Activated CD8-positive, alpha-beta T cell treated with anti-CD3 and anti-CD28 coated beads, Interleukin-2, amount 10 ng/mL, durations not matched to agents 7 days and 5 days (primary cell): ENCODE results near the gene PPIF. TPM values are rescaled to one million over a fixed set of nuclear protein-coding genes. Genes with fewer than 3 reads are reported as not detected.

Source experiments
- ATAC-seq: fragments of 150-1000 bp; cut with Tn5 transposase; one replicate; pipeline ENCODE4 v1.10.0; 2021; ENCODE audit warnings: moderate library complexity
- CTCF ChIA-PET: fragments of 350-600 bp; sonication (Branson Sonifier 250); formaldehyde crosslinking; loops from one replicate; lab custom pipeline; 2021; ENCODE audit warnings: antibody characterized with exemption; lab: Charles Lee
- POLR2A ChIA-PET: fragments of 350-600 bp; sonication (Branson Sonifier 250); formaldehyde crosslinking; loops from one replicate; lab custom pipeline; 2021; ENCODE audit warnings: antibody characterized with exemption; lab: Charles Lee
- DNase-seq: peaks from one replicate; pipeline ENCODE4 v3.0.0-alpha.2; 2020
- H3K27ac Mint-ChIP-seq: one replicate; pipeline ENCODE4 v1.8.0; 2021; ENCODE audit warnings: mild to moderate bottlenecking, mixed read lengths
- H3K27me3 Mint-ChIP-seq: one replicate; pipeline ENCODE4 v1.8.0; 2021; ENCODE audit warnings: low read depth, mixed read lengths
- H3K36me3 Mint-ChIP-seq: one replicate; pipeline ENCODE4 v1.8.0; 2021; ENCODE audit warnings: low read depth, mixed read lengths
- H3K4me1 Mint-ChIP-seq: one replicate; pipeline ENCODE4 v1.8.0; 2021; ENCODE audit warnings: low read depth, mixed read lengths
- H3K4me3 Mint-ChIP-seq: one replicate; pipeline ENCODE4 v1.8.0; 2021; ENCODE audit warnings: mild to moderate bottlenecking, mixed read lengths
- H3K9me3 Mint-ChIP-seq: one replicate; pipeline ENCODE4 v1.8.0; 2022; ENCODE audit warnings: mixed read lengths; ENCODE audit not compliant: insufficient read depth
- total RNA-seq, 2 experiments: library from RNA; stranded (reverse); gene quantifications; one replicate each; pipeline ENCODE4 v1.2.3, GENCODE V29; 2021

PPIF gene
- total RNA-seq, 2 experiments from 2014 or later = 74.7 to 77.7 TPM

DNA sequence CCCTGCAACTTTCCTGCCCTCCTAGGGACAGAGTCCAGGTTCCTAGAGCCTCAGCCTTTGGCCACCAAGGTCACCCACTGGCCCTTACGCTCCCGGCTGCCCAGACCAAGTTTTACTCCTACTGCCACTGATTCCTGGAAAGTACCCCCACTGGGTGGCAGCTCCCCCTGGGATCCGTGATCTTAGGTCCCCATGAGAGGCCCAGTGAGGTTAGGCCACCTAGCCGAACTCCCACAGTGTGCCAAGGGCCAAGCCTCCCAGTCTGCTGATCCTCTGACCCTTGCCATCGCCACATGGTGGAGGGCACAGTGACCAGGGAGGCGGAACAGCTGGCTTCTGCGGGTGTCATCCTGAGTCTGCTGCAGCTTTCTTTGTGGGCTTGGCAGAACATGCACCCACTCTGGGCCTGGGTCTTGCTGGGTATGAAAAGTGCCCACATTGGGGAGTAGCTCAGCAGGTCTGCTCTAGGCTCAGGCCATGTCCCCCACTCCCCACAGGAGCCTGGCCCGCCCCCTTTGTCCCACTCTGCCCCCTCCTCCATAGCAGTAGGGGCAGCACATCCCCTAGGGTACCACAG lies 40.5 kb upstream of the PPIF start:
- ChIA-PET POLR2A (no interaction called here), CTCF (no interaction called here)
- DNase-seq = no peak
- Mint-ChIP-seq H3K4me1 (peaks cover 12% of the 10 kb centered on the region), H3K27ac (no peak overlapping the region), H3K9me3 (no peaks in the 10 kb centered on the region), H3K36me3 (peaks cover 34% of the 10 kb centered on the region), H3K27me3 (no peaks in the 10 kb centered on the region), H3K4me3 (no peak overlapping the region)
- ATAC-seq = no peak

DNA sequence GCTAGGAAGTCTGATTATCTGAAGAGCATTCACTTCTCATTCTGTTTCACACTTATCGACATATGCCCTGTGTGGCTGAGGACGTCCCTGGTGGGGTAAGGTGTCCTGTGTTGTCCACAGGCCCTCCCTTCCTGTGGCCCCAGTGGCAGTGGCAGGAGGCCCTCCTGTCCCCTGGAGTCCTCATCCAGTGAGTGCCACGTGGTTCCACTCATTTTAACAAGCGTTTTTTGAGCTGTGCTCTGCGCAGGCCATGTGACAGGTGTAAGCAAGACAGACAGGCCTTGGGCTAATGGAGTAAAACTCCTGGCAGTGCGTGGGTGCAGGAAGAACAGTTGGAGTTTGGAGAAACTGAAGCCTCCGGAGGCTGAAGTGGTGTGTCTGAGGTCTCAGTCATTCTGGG lies 39.3 kb upstream of the PPIF start:
- ChIA-PET CTCF (no interaction called here), POLR2A (no interaction called here)
- H3K27ac Mint-ChIP-seq = peak overlapping the region; percentile 17
- H3K9me3 Mint-ChIP-seq = no peaks in the 10 kb centered on the region
- no peak for ATAC-seq
- H3K27me3 Mint-ChIP-seq = no peaks in the 10 kb centered on the region
- no peak for DNase-seq
- peaks cover 12% of the 10 kb centered on the region for H3K4me1 Mint-ChIP-seq
- H3K36me3 Mint-ChIP-seq = peaks cover 35% of the 10 kb centered on the region
- no peak overlapping the region for H3K4me3 Mint-ChIP-seq

DNA sequence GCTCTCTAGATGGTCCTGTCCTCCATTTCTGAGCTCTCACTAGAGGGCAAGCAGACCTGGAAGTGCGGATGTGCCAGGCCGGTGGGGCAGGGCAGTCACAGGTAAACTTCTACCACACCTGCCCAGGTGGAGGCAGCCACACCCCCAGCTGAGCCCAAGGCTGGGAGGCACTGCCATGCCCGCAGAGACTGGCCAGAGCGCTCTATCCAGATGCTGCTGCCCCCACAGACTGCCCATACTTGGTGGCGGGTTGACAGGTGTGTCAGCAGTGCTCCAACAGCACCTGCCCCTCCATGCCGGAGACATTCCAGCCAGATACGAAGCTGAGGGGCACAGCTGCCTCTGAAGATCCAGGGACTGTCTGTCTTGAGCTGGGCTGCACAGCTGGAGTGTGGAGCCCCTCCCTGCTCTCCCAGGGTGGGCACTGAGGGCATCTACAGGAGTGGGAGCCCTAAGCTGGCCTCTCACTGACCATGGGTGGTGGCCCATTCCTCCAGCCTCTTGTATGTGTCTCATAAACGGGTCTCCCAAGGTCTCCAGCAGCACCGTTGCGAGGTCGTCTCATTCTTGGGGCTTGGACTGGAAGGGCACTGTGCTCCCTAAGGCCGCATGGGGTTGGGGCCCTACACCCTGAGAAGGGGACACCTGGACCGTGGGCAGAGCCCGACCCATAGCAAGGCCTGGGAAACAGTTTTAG lies 38.2 kb upstream of the PPIF start:
- Mint-ChIP-seq H3K27me3 (no peaks in the 10 kb centered on the region), H3K36me3 (peaks cover 40% of the 10 kb centered on the region), H3K4me3 (no peak overlapping the region), H3K4me1 (peaks cover 12% of the 10 kb centered on the region), H3K27ac (peak overlapping the region; percentile 68), H3K9me3 (no peaks in the 10 kb centered on the region)
- ATAC-seq (no peak), DNase-seq (no peak)
- ChIA-PET POLR2A (interaction anchor here (1.0 kb wide), 1 partner anchor 41 kb away, joined by 3 read pairs; no protein-coding TSS in a partner anchor), CTCF (no interaction called here)

DNA sequence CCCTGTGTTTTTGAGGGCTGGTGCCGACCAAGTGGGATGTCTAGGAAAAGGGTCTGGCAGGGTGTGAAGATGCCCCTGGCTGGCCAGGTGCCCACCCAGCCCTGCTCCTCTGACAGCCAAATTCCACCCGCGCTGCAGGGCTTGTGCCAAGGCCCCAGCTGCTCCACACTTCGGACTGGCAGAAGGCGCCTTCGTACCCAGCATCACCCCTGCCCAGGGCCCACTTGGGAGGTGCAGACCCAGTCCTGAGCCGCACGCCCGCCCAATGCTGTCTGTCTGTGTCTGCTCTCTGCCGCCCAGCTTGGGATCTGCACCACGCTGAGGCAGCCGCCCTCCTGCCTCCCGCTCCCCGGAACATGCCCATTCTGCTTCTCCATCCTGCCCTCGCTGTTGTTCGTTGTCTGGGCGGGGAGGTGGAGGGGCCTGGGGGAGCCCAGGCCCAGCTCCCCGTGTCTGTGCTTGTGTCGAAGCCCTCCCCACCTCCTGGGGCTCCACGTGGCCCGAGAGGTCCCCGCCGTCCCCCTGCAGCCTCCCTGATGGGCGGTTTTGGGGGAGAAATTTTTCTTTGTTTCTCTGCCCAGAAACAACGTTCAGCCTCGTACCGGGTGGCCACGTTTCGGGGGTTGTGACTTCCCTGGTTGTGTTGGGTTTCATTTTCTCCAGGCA lies 36.9 kb upstream of the PPIF start:
- ATAC-seq = no peak
- POLR2A ChIA-PET = no interaction called here
- CTCF ChIA-PET = no interaction called here
- Mint-ChIP-seq H3K4me3 (no peak overlapping the region), H3K27me3 (no peaks in the 10 kb centered on the region), H3K9me3 (no peaks in the 10 kb centered on the region), H3K4me1 (peaks cover 13% of the 10 kb centered on the region), H3K27ac (peak overlapping the region; percentile 63), H3K36me3 (peaks cover 34% of the 10 kb centered on the region)
- DNase-seq = no peak

DNA sequence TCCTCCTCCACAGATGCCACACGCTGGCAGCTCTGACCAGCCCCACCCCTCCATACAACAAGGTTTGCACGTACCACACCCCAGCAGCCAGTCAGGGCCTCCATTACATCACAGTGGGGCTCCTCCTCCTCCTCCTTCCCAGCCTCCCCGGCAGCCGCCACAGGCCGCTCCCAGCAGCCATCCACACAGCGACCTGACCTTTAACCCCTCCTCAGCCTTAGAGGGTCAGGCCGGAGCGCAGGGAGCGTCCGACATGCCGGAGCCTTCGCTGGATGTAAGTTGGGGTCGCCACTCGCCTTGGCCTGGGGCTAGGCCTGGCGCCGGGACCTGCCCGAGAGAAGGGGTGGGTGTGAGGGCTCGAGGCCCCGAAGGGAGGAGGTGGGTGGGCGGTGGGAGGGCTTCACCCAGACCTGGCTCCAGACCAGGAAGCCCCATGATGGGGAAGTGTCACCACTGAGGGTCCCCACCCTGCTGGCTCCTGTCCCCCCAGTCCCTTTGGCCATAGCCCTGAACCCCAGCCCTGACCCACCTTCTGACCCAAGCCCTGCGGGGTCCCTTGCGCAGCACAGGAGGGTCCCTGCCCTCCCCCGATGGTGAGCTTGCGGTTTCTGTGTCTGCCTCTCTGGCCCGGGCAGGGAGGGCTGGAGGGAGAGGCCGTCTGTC lies 36.2 kb upstream of the PPIF start:
- Mint-ChIP-seq H3K9me3 (no peaks in the 10 kb centered on the region), H3K4me1 (peaks cover 20% of the 10 kb centered on the region), H3K36me3 (peaks cover 37% of the 10 kb centered on the region), H3K4me3 (no peak overlapping the region), H3K27ac (peak overlapping the region; percentile 63), H3K27me3 (no peaks in the 10 kb centered on the region)
- DNase-seq (no peak), ATAC-seq (no peak)
- CTCF ChIA-PET = no interaction called here
- POLR2A ChIA-PET = no interaction called here

DNA sequence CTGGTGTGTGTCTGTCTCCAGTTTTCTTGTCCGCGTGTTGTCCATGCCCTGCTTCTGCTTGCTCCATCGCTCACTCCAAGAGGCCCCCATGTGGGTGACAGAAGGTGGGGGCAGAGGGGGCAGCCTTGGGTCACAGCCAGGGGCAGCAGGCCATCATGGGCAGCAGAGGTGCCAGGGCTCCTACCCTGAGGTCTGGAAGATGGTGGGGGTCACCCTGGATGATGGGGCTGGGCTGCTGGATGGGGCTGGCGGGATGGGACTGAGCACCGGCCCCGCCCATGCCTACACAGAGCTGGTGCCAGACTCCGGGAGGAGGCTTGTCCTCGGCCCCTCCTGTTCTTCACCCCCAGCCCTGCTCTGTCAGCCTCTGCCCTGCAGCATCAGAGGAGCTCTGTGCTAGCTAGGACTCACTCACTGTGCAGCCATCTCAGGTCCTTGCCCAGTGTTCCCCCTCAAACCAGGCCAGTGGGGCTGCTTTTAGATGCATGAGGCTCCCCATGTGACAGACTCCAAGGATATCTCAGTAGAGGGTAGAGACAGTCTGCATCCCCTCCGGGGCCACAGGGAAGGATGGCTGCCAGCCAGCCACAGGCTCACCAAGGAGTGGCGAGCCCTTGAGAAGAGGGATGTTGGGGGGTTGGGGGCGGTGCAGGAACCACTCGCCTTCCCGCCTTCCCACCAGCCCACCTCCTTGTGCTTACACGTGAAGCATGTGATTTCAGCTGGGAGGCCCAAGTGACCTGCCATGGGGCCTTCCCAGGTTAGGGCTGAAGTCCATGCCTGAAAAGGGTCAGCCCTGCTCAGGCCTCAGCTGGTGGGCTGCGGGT lies 35.5 kb upstream of the PPIF start:
- no peak for DNase-seq
- peaks cover 26% of the 10 kb centered on the region for H3K4me1 Mint-ChIP-seq
- peaks cover 36% of the 10 kb centered on the region for H3K36me3 Mint-ChIP-seq
- no peak overlapping the region for H3K27ac Mint-ChIP-seq
- no peak for ATAC-seq
- no peaks in the 10 kb centered on the region for H3K9me3 Mint-ChIP-seq
- H3K4me3 Mint-ChIP-seq = no peak overlapping the region
- POLR2A ChIA-PET = no interaction called here
- CTCF ChIA-PET = no interaction called here
- H3K27me3 Mint-ChIP-seq = no peaks in the 10 kb centered on the region

DNA sequence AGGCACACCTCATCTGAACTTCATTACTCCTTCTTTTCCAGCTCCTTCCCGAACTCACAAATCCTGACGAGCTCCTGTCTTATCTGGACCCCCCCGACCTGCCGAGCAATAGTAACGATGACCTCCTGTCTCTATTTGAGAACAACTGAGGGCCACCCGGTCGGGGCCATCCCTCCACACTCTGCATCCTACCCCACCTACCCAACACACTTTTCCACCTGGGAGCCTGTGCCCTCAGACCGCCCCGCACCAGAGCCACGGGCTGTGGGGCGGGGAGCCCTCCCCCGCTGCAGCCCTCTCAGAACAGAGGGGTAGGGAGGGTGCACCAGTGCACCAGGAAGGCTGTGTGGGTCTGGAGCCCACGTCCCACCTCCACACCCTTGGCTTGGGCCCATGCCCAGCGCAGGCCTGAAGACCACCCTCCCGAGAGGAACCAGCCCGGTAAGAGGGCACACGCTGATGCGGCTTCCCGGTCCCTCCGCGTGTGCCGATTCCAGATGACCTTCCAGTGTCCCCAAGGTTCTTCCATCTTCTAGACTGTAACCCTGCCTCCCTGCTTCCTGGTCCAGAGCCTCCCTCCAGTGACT lies 34.6 kb upstream of the PPIF start:
- DNase-seq = no peak
- Mint-ChIP-seq H3K4me1 (peaks cover 35% of the 10 kb centered on the region), H3K4me3 (no peak overlapping the region), H3K9me3 (no peaks in the 10 kb centered on the region), H3K36me3 (peaks cover 31% of the 10 kb centered on the region), H3K27me3 (no peaks in the 10 kb centered on the region), H3K27ac (no peak overlapping the region)
- ATAC-seq = no peak
- ChIA-PET POLR2A (no interaction called here), CTCF (no interaction called here)

DNA sequence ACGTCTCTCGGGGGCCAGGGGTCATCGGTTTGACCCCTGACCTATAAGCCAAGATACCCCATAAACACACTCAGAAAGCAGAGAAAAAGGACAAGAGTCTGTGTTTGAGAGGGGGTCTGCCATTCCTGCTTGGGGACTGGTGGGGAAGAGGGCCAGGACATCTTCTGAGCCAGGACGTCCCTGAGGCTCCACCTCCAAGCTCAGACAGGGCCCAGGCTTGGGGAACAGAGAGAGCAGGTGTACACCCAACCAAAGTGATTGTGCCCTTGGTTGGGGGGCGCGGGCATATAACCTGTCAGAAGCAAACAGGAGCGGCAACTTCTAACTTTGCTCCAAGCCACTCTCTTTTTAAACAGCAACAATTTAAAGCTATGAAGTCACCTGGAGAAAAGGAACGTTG lies 33.9 kb upstream of the PPIF start:
- ChIA-PET CTCF (no interaction called here), POLR2A (no interaction called here)
- no peaks in the 10 kb centered on the region for H3K9me3 Mint-ChIP-seq

DNA sequence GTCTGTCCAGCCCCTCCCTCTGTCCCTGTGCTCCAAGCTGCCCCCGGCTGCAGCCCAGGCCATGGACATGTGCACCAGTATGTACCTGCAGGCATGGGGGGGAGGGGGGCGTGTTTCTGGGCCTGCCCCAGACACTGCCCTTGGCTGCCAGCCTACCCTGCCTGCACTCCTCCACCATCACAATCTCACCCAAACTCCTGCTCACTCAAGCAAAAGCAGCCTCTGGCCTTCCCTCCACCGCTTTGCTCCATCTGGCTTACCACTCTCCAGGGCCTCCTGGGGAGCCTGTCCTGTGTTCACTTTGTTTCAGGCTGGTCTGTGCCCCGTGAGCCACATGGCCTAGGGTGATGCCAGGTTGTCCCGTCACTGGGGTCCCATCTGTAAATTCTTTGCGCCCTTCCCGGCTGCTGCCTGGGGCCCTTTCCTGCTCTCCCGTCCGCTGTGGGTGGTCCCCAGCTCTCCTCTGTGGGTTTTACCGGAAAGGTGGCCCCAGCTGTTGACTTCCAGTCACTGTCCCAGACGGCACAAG lies 33.3 kb upstream of the PPIF start:
- Mint-ChIP-seq H3K4me3 (no peak overlapping the region), H3K27me3 (no peaks in the 10 kb centered on the region), H3K36me3 (peaks cover 31% of the 10 kb centered on the region), H3K27ac (no peak overlapping the region), H3K4me1 (peaks cover 45% of the 10 kb centered on the region), H3K9me3 (no peaks in the 10 kb centered on the region)
- DNase-seq (no peak), ATAC-seq (no peak)
- ChIA-PET POLR2A (interaction anchor here (11.3 kb wide), 1 partner anchor 35 kb away, joined by 162 read pairs; the partner anchor contains the start of gene PPIF), CTCF (interaction anchor here (5.8 kb wide), 1 partner anchor 33 kb away, joined by 41 read pairs; the partner anchor contains the start of gene PPIF)

More for the DNA sequence above, 33.9 kb upstream of the PPIF start:
- DNase-seq (no peak), ATAC-seq (no peak)
- H3K4me1 Mint-ChIP-seq = peaks cover 42% of the 10 kb centered on the region
- no peak overlapping the region for H3K27ac Mint-ChIP-seq
- H3K27me3 Mint-ChIP-seq = no peaks in the 10 kb centered on the region
- H3K4me3 Mint-ChIP-seq = no peak overlapping the region
- H3K36me3 Mint-ChIP-seq = peaks cover 28% of the 10 kb centered on the region

DNA sequence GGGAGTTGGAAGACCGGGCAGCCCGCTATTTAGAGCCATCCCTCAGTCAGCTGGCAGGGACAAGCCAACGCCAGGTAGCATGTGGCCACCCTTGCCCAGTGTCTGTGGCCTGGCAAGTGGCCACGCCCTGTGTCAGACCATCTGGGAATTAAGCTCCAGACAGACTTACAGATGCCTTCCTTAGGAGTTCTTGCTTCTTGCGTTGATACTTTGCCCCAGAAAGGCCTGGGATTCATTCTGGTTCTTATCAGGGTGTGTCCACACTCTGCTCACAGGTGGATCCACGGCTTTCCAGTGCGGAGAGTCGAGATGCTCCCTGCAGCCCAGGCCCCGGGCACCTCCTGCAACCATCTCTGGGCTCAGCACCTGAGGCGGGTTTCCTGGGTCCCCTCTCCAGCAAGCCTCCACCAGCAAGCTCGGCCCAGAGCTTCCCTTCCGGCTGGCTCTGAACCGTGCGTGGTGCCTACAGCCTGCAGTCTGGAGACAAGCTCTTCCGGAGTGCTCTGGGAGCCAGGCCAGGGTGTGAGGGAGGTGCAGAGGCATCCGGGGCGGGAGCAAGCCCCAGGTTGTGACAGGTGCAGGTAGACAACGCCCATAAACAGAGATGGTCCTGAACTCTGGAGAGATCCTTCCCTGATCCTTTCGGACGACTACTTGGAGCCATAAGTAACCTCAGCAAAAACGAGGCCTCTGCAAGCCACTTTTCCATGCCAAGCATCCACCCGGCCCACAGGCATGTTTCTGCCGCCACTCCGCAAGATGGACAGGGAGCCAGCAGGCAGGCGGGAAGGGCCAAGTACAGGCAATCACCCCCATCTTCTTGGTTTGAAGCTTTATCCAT lies 32.3 kb upstream of the PPIF start:
- ChIA-PET POLR2A (interaction anchor here (11.3 kb wide), 1 partner anchor 34 kb away, joined by 162 read pairs; the partner anchor contains the start of gene PPIF), CTCF (interaction anchor here (1.0 to 5.8 kb wide), 5 partner anchors 9 to 32 kb away, joined by 3 to 41 read pairs (median 4); partner anchors contain the start of gene PPIF)
- Mint-ChIP-seq H3K27ac (no peak overlapping the region), H3K4me3 (no peak overlapping the region), H3K9me3 (no peaks in the 10 kb centered on the region), H3K4me1 (peaks cover 47% of the 10 kb centered on the region), H3K27me3 (no peaks in the 10 kb centered on the region), H3K36me3 (peaks cover 36% of the 10 kb centered on the region)
- no peak for DNase-seq
- no peak for ATAC-seq
